OCI-LY1 (cell line): ENCODE results near the gene MAP2.

Experiments
- H2AFZ ChIP-seq: fragments of 200-600 bp; sonication (generic), shearing (Covaris generic); 2 replicates; pipeline ENCODE4 v1.6.0; 2014; ENCODE audit warnings: antibody characterized with exemption, mild to moderate bottlenecking, low read length
- H3F3A ChIP-seq: fragments of 200-600 bp; sonication (generic), shearing (Covaris generic); 2 replicates; pipeline ENCODE4 v1.6.0; 2014; ENCODE audit warnings: mild to moderate bottlenecking, antibody characterized with exemption, low read length, moderate library complexity; ENCODE audit not compliant: insufficient read depth
- H3K27ac ChIP-seq: fragments of 200-600 bp; sonication (generic); 2 replicates; pipeline ENCODE4 v1.5.1; 2014; ENCODE audit warnings: low read length, mixed run types, mild to moderate bottlenecking, low read depth; ENCODE audit not compliant: poor library complexity, severe bottlenecking
- H3K27me3 ChIP-seq: fragments of 200-600 bp; sonication (generic); 2 replicates; pipeline ENCODE4 v1.6.0; 2014; ENCODE audit warnings: antibody characterized with exemption, mild to moderate bottlenecking, low read length, moderate library complexity; ENCODE audit not compliant: insufficient read depth
- H3K36me3 ChIP-seq: fragments of 200-600 bp; sonication (generic); 2 replicates; pipeline ENCODE4 v1.6.1; 2014; ENCODE audit warnings: mild to moderate bottlenecking, antibody characterized with exemption, low read length, moderate library complexity, mixed read lengths; ENCODE audit not compliant: insufficient read depth
- H3K4me1 ChIP-seq: fragments of 200-600 bp; sonication (generic); 2 replicates; pipeline ENCODE4 v1.5.1; 2014; ENCODE audit warnings: mild to moderate bottlenecking, low read length, moderate library complexity; ENCODE audit not compliant: insufficient read depth, severe bottlenecking
- H3K4me2 ChIP-seq: fragments of 200-600 bp; sonication (generic), shearing (Covaris generic); 2 replicates; pipeline ENCODE4 v1.6.1; 2014; ENCODE audit warnings: low read length
- H3K4me3 ChIP-seq: fragments of 200-600 bp; sonication (generic); 2 replicates; pipeline ENCODE4 v1.5.1; 2014; ENCODE audit warnings: low read length, low read depth, mild to moderate bottlenecking, mixed read lengths; ENCODE audit not compliant: poor library complexity, severe bottlenecking
- H3K79me2 ChIP-seq: fragments of 200-600 bp; shearing (Covaris generic); 2 replicates; pipeline ENCODE4 v1.6.1; 2016; ENCODE audit warnings: mixed run types, low read length, mixed read lengths; ENCODE audit not compliant: insufficient read depth
- H3K9ac ChIP-seq: fragments of 200-600 bp; sonication (generic), shearing (Covaris generic); 2 replicates; pipeline ENCODE4 v1.6.1; 2014; ENCODE audit warnings: mild to moderate bottlenecking, low read length, mixed read lengths
- H3K9me2 ChIP-seq: fragments of 200-600 bp; sonication (generic), shearing (Covaris generic); 2 replicates; pipeline ENCODE4 v1.6.1; 2014; ENCODE audit warnings: low read depth, mild to moderate bottlenecking, low read length, mixed read lengths
- H3K9me3 ChIP-seq: fragments of 200-600 bp; shearing (Covaris generic); 2 replicates; pipeline ENCODE4 v1.6.1; 2014; ENCODE audit warnings: low read length, mixed read lengths
- H4K20me1 ChIP-seq: fragments of 200-600 bp; sonication (generic), shearing (Covaris generic); 2 replicates; pipeline ENCODE4 v1.6.0; 2016; ENCODE audit warnings: mild to moderate bottlenecking, low read length; ENCODE audit not compliant: insufficient read depth
- CTCF ChIP-seq: fragments of 200-600 bp; sonication (generic), shearing (Covaris generic); IDR thresholded peaks from 2 replicates; pipeline ENCODE4 v1.5.1; 2017; ENCODE audit warnings: mild to moderate bottlenecking, antibody characterized with exemption, low read length, moderate library complexity, mixed read lengths
- EZH2 ChIP-seq: fragments of 200-600 bp; sonication (generic), shearing (Covaris generic); IDR thresholded peaks from 2 replicates; pipeline ENCODE4 v1.8.0; 2017; ENCODE audit warnings: borderline replicate concordance, mixed run types, mild to moderate bottlenecking, antibody characterized with exemption, low read length, moderate library complexity, mixed read lengths

MAP2 gene

GRCh38 chr2:209686448-209686847, 262.6 kb downstream of the MAP2 start:
- no peak for TF ChIP-seq EZH2
- no peak for TF ChIP-seq CTCF
- H3K27me3 ChIP-seq, result no peaks in the 10 kb centered on the region

GRCh38 chr2:209687323-209687969, 263.6 kb downstream of the MAP2 start:
- no peaks in the 10 kb centered on the region for H3K9me2 ChIP-seq

More at GRCh38 chr2:209686448-209686847, 262.6 kb downstream of the MAP2 start:
- no peaks in the 10 kb centered on the region for H3F3A ChIP-seq
- H3K4me2 ChIP-seq, result no peak overlapping the region
- H2AFZ ChIP-seq, result no peak overlapping the region
- H3K79me2 ChIP-seq, result no peaks in the 10 kb centered on the region
- H4K20me1 ChIP-seq, result no peaks in the 10 kb centered on the region
- H3K36me3 ChIP-seq, result no peaks in the 10 kb centered on the region
- no peaks in the 10 kb centered on the region for H3K4me1 ChIP-seq
- H3K9ac ChIP-seq, result no peak overlapping the region
- H3K9me3 ChIP-seq, result no peaks in the 10 kb centered on the region
- no peak overlapping the region for H3K27ac ChIP-seq
- no peak overlapping the region for H3K4me3 ChIP-seq
- no peaks in the 10 kb centered on the region for H3K9me2 ChIP-seq

DNA sequence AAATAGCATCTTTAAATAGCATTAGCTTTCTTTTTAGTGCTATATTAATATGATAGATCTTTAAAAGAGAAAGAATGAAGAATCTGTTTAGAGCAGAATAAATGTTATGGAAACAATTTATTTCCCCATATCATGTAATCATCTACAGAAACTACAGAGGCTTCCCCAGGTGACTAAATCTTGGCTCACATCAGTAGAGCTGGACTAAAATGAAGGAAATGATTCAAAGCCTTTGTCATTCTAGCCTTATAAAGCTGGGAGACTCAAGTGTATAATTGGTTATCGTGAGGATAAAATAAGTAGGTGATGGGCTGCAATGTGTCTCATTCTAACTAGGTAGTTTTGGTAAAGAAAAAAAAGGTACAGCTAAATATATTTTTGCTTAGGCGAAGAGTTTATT, 264.5 kb downstream of the MAP2 start:
- Histone ChIP-seq H3K4me3 (no peak overlapping the region), H3K4me1 (no peaks in the 10 kb centered on the region), H3K27me3 (no peaks in the 10 kb centered on the region), H3K9ac (no peak overlapping the region), H3K36me3 (no peaks in the 10 kb centered on the region), H3K27ac (no peak overlapping the region), H4K20me1 (no peaks in the 10 kb centered on the region), H3K79me2 (no peaks in the 10 kb centered on the region), H3K4me2 (no peak overlapping the region), H2AFZ (no peak overlapping the region), H3K9me3 (no peaks in the 10 kb centered on the region), H3K9me2 (no peaks in the 10 kb centered on the region), H3F3A (no peaks in the 10 kb centered on the region)
- no peak for TF ChIP-seq CTCF
- TF ChIP-seq EZH2, result no peak

More at GRCh38 chr2:209687323-209687969, 263.6 kb downstream of the MAP2 start:
- Histone ChIP-seq H3K79me2 (no peaks in the 10 kb centered on the region), H3K27me3 (no peaks in the 10 kb centered on the region), H3K9ac (no peak overlapping the region), H3K4me3 (no peak overlapping the region), H3F3A (no peaks in the 10 kb centered on the region), H3K4me1 (no peaks in the 10 kb centered on the region), H3K27ac (no peak overlapping the region), H4K20me1 (no peaks in the 10 kb centered on the region), H3K4me2 (no peak overlapping the region), H2AFZ (no peak overlapping the region), H3K36me3 (no peaks in the 10 kb centered on the region), H3K9me3 (no peaks in the 10 kb centered on the region)
- TF ChIP-seq CTCF (no peak), EZH2 (no peak)
